Measurements from ENCODE around the gene TOB2.

- TF ChIP-seq CTCF (IDR thresholded peaks at IDR 0.05; ENCODE audit: low read length) = no peak
- no peak for TF ChIP-seq EZH2 (IDR thresholded peaks at IDR 0.05; ENCODE audit: borderline replicate concordance, low read length)
These were observed 28.8 kb downstream of the TOB2 start for GRCh38 chr22:41417622-41418390.

Data from OCI-LY1 (cell line).